Smooth muscle cell (in vitro differentiated cells): ENCODE results near the gene TEX13B. TPM values are rescaled to one million over a fixed set of nuclear protein-coding genes. Genes with fewer than 3 reads are reported as not detected.

Experiments
- DNase-seq: peaks from one replicate; lab custom pipeline; 2025; ENCODE audit not compliant: unreplicated experiment; lab: John Stamatoyannopoulos, UW
- H2AFZ ChIP-seq: fragments of 200-600 bp; sonication (generic); 2 replicates; pipeline ENCODE4 v1.6.0; 2016; ENCODE audit warnings: antibody characterized with exemption, low read depth, mild to moderate bottlenecking
- H3F3A ChIP-seq: fragments of 200-600 bp; sonication (generic); 2 replicates; pipeline ENCODE4 v1.6.0; 2017; ENCODE audit warnings: antibody characterized with exemption, low read depth
- H3K27ac ChIP-seq: fragments of 200-600 bp; sonication (generic); 2 replicates; pipeline ENCODE4 v1.5.1; 2016; ENCODE audit warnings: low read depth, mild to moderate bottlenecking
- H3K27me3 ChIP-seq: fragments of 200-600 bp; sonication (generic); 2 replicates; pipeline ENCODE4 v1.6.1; 2016; ENCODE audit warnings: low read depth, mild to moderate bottlenecking
- H3K36me3 ChIP-seq: fragments of 200-600 bp; sonication (generic); 2 replicates; pipeline ENCODE4 v1.5.1; 2016; ENCODE audit warnings: low read depth
- H3K4me1 ChIP-seq: fragments of 200-600 bp; sonication (generic); 2 replicates; pipeline ENCODE4 v1.5.1; 2016; ENCODE audit warnings: low read depth
- H3K4me2 ChIP-seq: fragments of 200-600 bp; sonication (generic); 2 replicates; pipeline ENCODE4 v1.6.0; 2016; ENCODE audit warnings: mild to moderate bottlenecking
- H3K4me3 ChIP-seq: fragments of 200-600 bp; sonication (generic); 2 replicates; pipeline ENCODE4 v1.5.1; 2016; ENCODE audit warnings: mild to moderate bottlenecking
- H3K79me2 ChIP-seq: fragments of 200-600 bp; sonication (generic); 2 replicates; pipeline ENCODE4 v1.6.0; 2016; ENCODE audit warnings: low read depth, mild to moderate bottlenecking
- H3K9ac ChIP-seq: fragments of 200-600 bp; sonication (generic); 2 replicates; pipeline ENCODE4 v1.6.0; 2016; ENCODE audit warnings: low read depth
- H3K9me3 ChIP-seq: fragments of 200-600 bp; sonication (generic); replicated peaks from 2 replicates; pipeline ENCODE4 v1.5.1; 2016; ENCODE audit warnings: low read depth
- H4K20me1 ChIP-seq: fragments of 200-600 bp; sonication (generic); 2 replicates; pipeline ENCODE4 v1.6.0; 2016; ENCODE audit warnings: low read depth
- WGBS: methylation state at CpG from one replicate; pipeline ENCODE4 v1.1.7; 2016; ENCODE audit warnings: low lambda C conversion rate; 5-methylcytosine and 5-hydroxymethylcytosine counted together
- polyA plus RNA-seq: library from polyadenylated mRNA; unstranded; fragments of >200 nt; fragmentation: Nextera tagmentation; extraction: Ambion mirVana; gene quantifications from 2 replicates; pipeline ENCODE4 v1.2.1, GENCODE V29; 2016
- total RNA-seq: library from RNA; depleted of rRNA; stranded (reverse); fragments of >200 nt; gene quantifications from 2 replicates; pipeline ENCODE4 v1.2.3, GENCODE V29; 2014
- TF ChIP-seq, protein P1 (sequence below): fragments of 200-600 bp; sonication (generic); IDR thresholded peaks from 2 replicates; pipeline ENCODE4 v1.5.1; 2017; ENCODE audit warnings: borderline replicate concordance, mild to moderate bottlenecking, antibody characterized with exemption; ENCODE audit not compliant: insufficient read depth, poor library complexity, severe bottlenecking

The TEX13B gene
- total and polyA plus RNA-seq, 2 experiments from 2014 or later: not detected

DNA sequence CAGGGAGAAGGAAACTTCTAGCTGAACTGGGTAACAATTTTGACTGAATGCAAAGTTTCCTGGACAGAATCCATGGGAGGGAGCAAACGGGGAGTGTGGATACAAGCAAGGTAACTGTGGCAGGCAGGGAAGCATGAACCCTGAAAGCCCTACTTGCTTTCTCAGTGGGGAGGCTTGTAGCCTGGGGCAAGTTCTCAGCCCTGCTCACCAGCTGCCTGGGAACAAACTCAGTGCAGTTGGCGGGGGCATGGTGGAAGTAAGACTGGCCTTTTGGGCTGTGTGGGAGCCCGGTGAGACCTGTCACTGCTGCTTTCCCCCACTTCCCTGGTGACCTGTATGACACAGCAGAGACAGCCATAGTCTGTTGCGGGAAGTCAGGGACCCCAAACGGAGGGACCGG is 14.0 kb upstream of the TEX13B start:
- Histone ChIP-seq H3K4me1 (no peaks in the 10 kb centered on the region), H3F3A (no peaks in the 10 kb centered on the region), H3K27ac (no peak overlapping the region), H2AFZ (no peak overlapping the region), H3K79me2 (no peaks in the 10 kb centered on the region), H3K4me2 (no peak overlapping the region), H4K20me1 (no peaks in the 10 kb centered on the region), H3K9ac (no peak overlapping the region), H3K4me3 (no peak overlapping the region), H3K27me3 (no peaks in the 10 kb centered on the region), H3K9me3 (no peaks in the 10 kb centered on the region), H3K36me3 (no peaks in the 10 kb centered on the region)
- DNase-seq: no peak
- WGBS: 87% methylated on average over 6 of the region's 6 CpGs
- TF ChIP-seq, protein P1, sequence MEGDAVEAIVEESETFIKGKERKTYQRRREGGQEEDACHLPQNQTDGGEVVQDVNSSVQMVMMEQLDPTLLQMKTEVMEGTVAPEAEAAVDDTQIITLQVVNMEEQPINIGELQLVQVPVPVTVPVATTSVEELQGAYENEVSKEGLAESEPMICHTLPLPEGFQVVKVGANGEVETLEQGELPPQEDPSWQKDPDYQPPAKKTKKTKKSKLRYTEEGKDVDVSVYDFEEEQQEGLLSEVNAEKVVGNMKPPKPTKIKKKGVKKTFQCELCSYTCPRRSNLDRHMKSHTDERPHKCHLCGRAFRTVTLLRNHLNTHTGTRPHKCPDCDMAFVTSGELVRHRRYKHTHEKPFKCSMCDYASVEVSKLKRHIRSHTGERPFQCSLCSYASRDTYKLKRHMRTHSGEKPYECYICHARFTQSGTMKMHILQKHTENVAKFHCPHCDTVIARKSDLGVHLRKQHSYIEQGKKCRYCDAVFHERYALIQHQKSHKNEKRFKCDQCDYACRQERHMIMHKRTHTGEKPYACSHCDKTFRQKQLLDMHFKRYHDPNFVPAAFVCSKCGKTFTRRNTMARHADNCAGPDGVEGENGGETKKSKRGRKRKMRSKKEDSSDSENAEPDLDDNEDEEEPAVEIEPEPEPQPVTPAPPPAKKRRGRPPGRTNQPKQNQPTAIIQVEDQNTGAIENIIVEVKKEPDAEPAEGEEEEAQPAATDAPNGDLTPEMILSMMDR: no peak

- no peak for DNase-seq
- Histone ChIP-seq H3K4me3 (no peak overlapping the region), H3K9me3 (no peaks in the 10 kb centered on the region), H2AFZ (no peak overlapping the region), H3K36me3 (no peaks in the 10 kb centered on the region), H3K4me2 (no peak overlapping the region), H3F3A (no peaks in the 10 kb centered on the region), H3K79me2 (no peaks in the 10 kb centered on the region), H3K4me1 (no peaks in the 10 kb centered on the region), H3K9ac (no peak overlapping the region), H4K20me1 (no peaks in the 10 kb centered on the region), H3K27me3 (no peaks in the 10 kb centered on the region), H3K27ac (no peak overlapping the region)
- TF ChIP-seq, protein P1: no peak
- WGBS: 69% methylated on average over 2 of the region's 2 CpGs
These were observed 2.9 kb upstream of the TEX13B start for GRCh38 chrX:107985033-107985432.

DNA sequence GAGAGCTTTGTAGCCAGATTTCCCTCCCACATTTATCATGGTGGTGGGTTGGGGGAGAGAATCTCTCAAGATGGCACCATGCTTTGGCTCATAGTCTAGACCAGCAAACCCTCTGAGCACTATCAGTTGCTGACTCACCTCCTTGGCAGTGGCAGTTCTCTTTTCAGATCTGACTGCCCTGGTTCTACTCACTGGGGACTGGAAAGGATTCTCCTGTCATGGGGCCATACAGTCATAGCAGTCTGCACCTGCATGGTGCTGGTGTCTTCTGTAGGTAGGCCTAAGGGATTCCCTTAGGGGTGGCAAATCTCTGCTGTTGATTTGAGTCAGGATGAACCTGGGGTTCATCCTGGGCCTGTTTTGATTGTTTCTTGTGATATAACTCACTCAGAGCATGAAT is 2.6 kb downstream of the TEX13B start:
- TF ChIP-seq, protein P1: no peak
- Histone ChIP-seq H3F3A (no peaks in the 10 kb centered on the region), H3K27me3 (no peaks in the 10 kb centered on the region), H3K4me3 (no peak overlapping the region), H4K20me1 (no peaks in the 10 kb centered on the region), H3K79me2 (no peaks in the 10 kb centered on the region), H3K36me3 (no peaks in the 10 kb centered on the region), H3K4me2 (no peak overlapping the region), H2AFZ (no peak overlapping the region), H3K9ac (no peak overlapping the region), H3K4me1 (no peaks in the 10 kb centered on the region), H3K27ac (no peak overlapping the region), H3K9me3 (no peaks in the 10 kb centered on the region)
- DNase-seq: no peak

GRCh38 chrX:107978707-107979307 is 3.4 kb downstream of the TEX13B start:
- Histone ChIP-seq H3K9me3 (no peaks in the 10 kb centered on the region), H3K4me3 (no peak overlapping the region), H3F3A (no peaks in the 10 kb centered on the region), H2AFZ (no peak overlapping the region), H3K4me2 (no peak overlapping the region), H4K20me1 (no peaks in the 10 kb centered on the region), H3K79me2 (no peaks in the 10 kb centered on the region), H3K9ac (no peak overlapping the region), H3K4me1 (no peaks in the 10 kb centered on the region), H3K27me3 (no peaks in the 10 kb centered on the region), H3K36me3 (no peaks in the 10 kb centered on the region), H3K27ac (no peak overlapping the region)
- 56% methylated on average over 3 of the region's 3 CpGs for WGBS
- DNase-seq: no peak
- TF ChIP-seq, protein P1: peak; percentile 38
